ENCODE results near the gene NSUN6. TPM values are rescaled to one million over a fixed set of nuclear protein-coding genes. Genes with fewer than 3 reads are reported as not detected.
"Not testable (repeated sequence)": the region's sequence is repeated elsewhere in the genome, so short reads cannot be mapped to it uniquely, and the experiment has no call there.

NSUN6 gene
- total RNA-seq, 1 donor from 2014 or later, result 7.2 TPM

GRCh38 chr10:18571076-18571475 is 80.3 kb downstream of the NSUN6 start:
- H3K4me3 ChIP-seq (ENCODE audit: low read depth, low read length), result no peak overlapping the region
- no peak for DNase-seq (ENCODE audit: low read depth)
- no peak for TF ChIP-seq CTCF (conservative IDR thresholded peaks at IDR 0.05; ENCODE audit: low read depth, low read length)

DNA sequence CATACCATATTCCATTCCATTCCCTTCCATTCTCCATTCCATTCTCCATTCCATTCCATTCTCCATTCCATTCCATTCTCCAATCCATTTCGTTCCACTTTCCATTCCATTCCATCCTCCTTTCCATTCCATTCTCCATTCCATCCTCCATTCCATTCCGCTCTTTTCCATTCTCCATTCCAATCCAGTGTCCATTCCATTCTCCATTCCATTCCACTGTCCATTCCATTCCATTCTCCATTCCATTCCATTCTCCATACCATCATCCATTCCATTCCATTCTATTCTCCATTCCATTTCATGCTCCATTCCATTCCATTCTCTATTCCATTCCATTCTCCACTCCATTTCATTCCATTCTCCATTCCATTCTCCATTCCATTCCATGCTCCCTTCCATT is 81.0 kb downstream of the NSUN6 start:
- not testable (repeated sequence) for H3K4me3 ChIP-seq (ENCODE audit: low read depth, low read length); DNase-seq (ENCODE audit: low read depth)

DNA sequence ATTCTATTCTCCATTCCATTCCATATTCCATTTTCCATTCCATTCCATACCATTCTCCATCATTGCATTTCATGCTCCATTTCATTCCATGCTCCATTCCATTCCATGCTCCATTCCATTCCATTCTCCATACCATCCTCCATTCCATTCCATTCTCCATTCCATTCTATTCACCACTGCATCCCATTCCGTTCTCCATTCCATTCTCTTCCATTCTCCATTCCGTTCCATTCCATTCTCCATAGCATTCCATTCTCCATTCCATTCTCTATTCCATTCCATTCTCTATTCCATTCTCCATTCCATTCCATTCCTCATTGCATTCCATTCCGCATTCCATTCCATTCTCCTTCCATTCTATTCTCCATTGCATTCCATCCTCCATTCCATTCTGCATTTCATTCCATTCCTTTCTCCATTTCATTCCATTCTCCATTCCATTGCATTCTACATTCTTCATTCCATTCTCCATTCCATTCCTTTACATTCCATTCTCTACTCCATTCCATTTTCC is 84.0 kb downstream of the NSUN6 start:
- no peak for TF ChIP-seq CTCF (conservative IDR thresholded peaks at IDR 0.05; ENCODE audit: low read depth, low read length)
- no peak overlapping the region for H3K4me3 ChIP-seq (ENCODE audit: low read depth, low read length)
- DNase-seq (ENCODE audit: low read depth), result no peak

GRCh38 chr10:18566177-18566576 is 85.2 kb downstream of the NSUN6 start:
- H3K4me3 ChIP-seq (ENCODE audit: low read depth, low read length), result no peak overlapping the region
- no peak for TF ChIP-seq CTCF (conservative IDR thresholded peaks at IDR 0.05; ENCODE audit: low read depth, low read length)
- DNase-seq (ENCODE audit: low read depth), result no peak

DNA sequence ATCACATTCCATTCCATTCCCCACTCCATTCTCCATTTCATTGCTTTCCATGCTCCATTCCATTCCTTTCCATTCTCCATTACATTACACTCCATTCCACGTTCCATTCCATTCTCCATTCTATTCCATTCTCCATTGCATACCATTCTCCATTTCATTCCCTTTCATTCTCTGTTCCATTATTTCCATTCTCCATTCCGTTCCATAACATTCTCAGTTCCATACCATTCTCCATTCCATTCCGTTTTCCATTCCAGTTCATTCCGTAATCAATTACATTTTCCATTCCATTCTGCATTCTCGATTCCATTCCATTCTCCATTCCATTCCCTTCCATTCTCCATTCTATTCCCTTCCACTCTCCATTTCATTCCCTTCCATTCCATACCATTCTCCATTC is 86.4 kb downstream of the NSUN6 start:
- no peak for DNase-seq (ENCODE audit: low read depth)
- no peak overlapping the region for H3K4me3 ChIP-seq (ENCODE audit: low read depth, low read length)
- no peak for TF ChIP-seq CTCF (conservative IDR thresholded peaks at IDR 0.05; ENCODE audit: low read depth, low read length)

- no peak for TF ChIP-seq CTCF (conservative IDR thresholded peaks at IDR 0.05; ENCODE audit: low read depth, low read length)
- DNase-seq (ENCODE audit: low read depth), result no peak
- no peak overlapping the region for H3K4me3 ChIP-seq (ENCODE audit: low read depth, low read length)
These were observed 88.2 kb downstream of the NSUN6 start for GRCh38 chr10:18563003-18563726.

DNA sequence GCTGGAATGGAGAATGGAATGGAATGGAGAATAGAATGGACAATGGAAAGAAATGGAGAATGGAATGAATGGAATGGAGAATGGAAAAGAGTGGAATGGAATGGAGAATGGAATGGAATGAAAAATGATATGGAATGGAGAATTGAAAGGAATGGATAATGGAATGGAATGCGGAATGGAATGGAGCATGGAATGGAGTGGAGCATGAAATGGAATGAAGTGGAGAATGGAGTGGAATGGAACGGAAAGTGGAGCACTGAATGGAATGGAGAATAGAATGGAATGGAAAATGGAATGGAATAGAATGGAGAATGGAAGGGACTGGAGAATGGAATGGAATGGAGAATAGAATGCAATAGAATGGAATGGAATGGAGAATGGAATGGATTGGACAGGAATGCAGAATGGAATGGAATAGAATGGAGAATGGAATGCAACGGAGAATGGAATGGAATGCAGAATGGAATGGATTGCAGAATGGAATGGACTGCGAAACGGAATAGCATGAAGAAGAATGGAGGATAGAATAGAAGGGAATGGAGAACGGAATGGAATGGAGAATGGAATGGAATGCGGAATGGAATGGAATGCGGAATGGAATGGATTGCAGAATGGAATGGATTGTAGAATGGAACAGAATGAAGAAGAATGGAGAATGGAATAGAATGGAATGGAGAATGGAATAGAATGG is 89.4 kb downstream of the NSUN6 start:
- H3K4me3 ChIP-seq (ENCODE audit: low read depth, low read length), result no peak overlapping the region
- no peak for TF ChIP-seq CTCF (conservative IDR thresholded peaks at IDR 0.05; ENCODE audit: low read depth, low read length)
- DNase-seq (ENCODE audit: low read depth), result no peak

All from epithelial cell of proximal tubule (primary cell).